ENCODE results near the gene AZGP1. TPM values are rescaled to one million over a fixed set of nuclear protein-coding genes. Genes with fewer than 3 reads are reported as not detected.

The AZGP1 gene
- total and polyA plus RNA-seq, 2 of the 13 experiments (the other 11 are each of a cell fraction or from before 2014, with no cell fraction given), result 93.8 to 229 TPM

GRCh38 chr7:100003711-100004661, 28.2 kb upstream of the AZGP1 start (continued):
- TF ChIP-seq ZNF253 (CRISPR knock-in tag; IDR thresholded peaks at IDR 0.05; ENCODE audit: borderline replicate concordance), result no peak
- TF ChIP-seq CSRNP2 (CRISPR knock-in tag; conservative IDR thresholded peaks at IDR 0.05; ENCODE audit: low read depth), result no peak
- no peak for TF ChIP-seq AFF4 (CRISPR knock-in tag; IDR thresholded peaks at IDR 0.05)
- TF ChIP-seq HES4 (CRISPR knock-in tag; IDR thresholded peaks at IDR 0.05; ENCODE audit: borderline replicate concordance), result no peak
- TF ChIP-seq RFXAP (CRISPR knock-in tag; IDR thresholded peaks at IDR 0.05; ENCODE audit: borderline replicate concordance), result 0 out of 2 replicates have a peak, but pooled peaks have one; percentile 66
- TF ChIP-seq FOXJ3 (CRISPR knock-in tag; IDR thresholded peaks at IDR 0.05; ENCODE audit: borderline replicate concordance), result peak; percentile 96
- TF ChIP-seq ARNT2 (CRISPR knock-in tag; IDR thresholded peaks at IDR 0.05; ENCODE audit: low read depth), result peak; percentile 85
- TF ChIP-seq HNRNPUL1 (IDR thresholded peaks at IDR 0.05; ENCODE audit: low read depth, low read length), result no peak
- TF ChIP-seq ADNP (CRISPR knock-in tag; IDR thresholded peaks at IDR 0.05), result no peak
- TF ChIP-seq MTF1 (CRISPR knock-in tag; IDR thresholded peaks at IDR 0.05), result no peak
- no peak for TF ChIP-seq SSRP1 (CRISPR knock-in tag; IDR thresholded peaks at IDR 0.05)
- peak; percentile 84; the same call in 1 of the 2 replicates for TF ChIP-seq KDM3A (CRISPR knock-in tag; IDR thresholded peaks at IDR 0.05; ENCODE audit: low read depth)
- TF ChIP-seq NFKBIZ (CRISPR knock-in tag; IDR thresholded peaks at IDR 0.05), result peak; percentile 89
- TF ChIP-seq ATF5 (CRISPR knock-in tag; IDR thresholded peaks at IDR 0.05; ENCODE audit: low read depth), result no peak
- TF ChIP-seq ZBTB38 (CRISPR knock-in tag; IDR thresholded peaks at IDR 0.05), result peak; percentile 87
- TF ChIP-seq ZNF574 (CRISPR knock-in tag; IDR thresholded peaks at IDR 0.05), result peak; percentile 95
- no peak for TF ChIP-seq RFXANK (CRISPR knock-in tag; IDR thresholded peaks at IDR 0.05)
- peak; percentile 39; the same call in 1 of the 2 replicates for TF ChIP-seq ZFP36L1 (CRISPR knock-in tag; IDR thresholded peaks at IDR 0.05)
- TF ChIP-seq ZNF883 (CRISPR knock-in tag; IDR thresholded peaks at IDR 0.05; ENCODE audit: not compliant biosample characterization), result no peak
- no peak for TF ChIP-seq EZH2 (conservative IDR thresholded peaks at IDR 0.05; ENCODE audit: low read depth, low read length)
- no peak for TF ChIP-seq GLI4 (CRISPR knock-in tag; IDR thresholded peaks at IDR 0.05; ENCODE audit: borderline replicate concordance)

Measured in HepG2 (cell line).